HEK293T (cell line): Measurements from ENCODE around the gene CNTN5.

ENCODE experiments used
- ARNT ChIP-seq: fragments of 450-650 bp; IDR thresholded peaks from 2 replicates; pipeline ENCODE4 v1.6.1; 2017; ENCODE audit warnings: mild to moderate bottlenecking
- BHLHE40 ChIP-seq: fragments of 450-650 bp; IDR thresholded peaks from 2 replicates; pipeline ENCODE4 v1.6.1; 2016; ENCODE audit warnings: mild to moderate bottlenecking, moderate library complexity, borderline replicate concordance
- ELF4 ChIP-seq: fragments of 450-650 bp; IDR thresholded peaks from 2 replicates; pipeline ENCODE4 v1.6.1; 2017; ENCODE audit warnings: antibody characterized with exemption
- FOXA1 ChIP-seq: fragments of 450-650 bp; IDR thresholded peaks from 2 replicates; pipeline ENCODE4 v1.6.1; 2016; ENCODE audit warnings: mild to moderate bottlenecking
- FOXK2 ChIP-seq: fragments of 450-650 bp; IDR thresholded peaks from 2 replicates; pipeline ENCODE4 v1.6.1; 2016; ENCODE audit warnings: mild to moderate bottlenecking
- FOXM1 ChIP-seq: fragments of 450-650 bp; IDR thresholded peaks from 2 replicates; pipeline ENCODE4 v1.6.1; 2017; ENCODE audit warnings: mild to moderate bottlenecking, borderline replicate concordance
- HDGF ChIP-seq: fragments of 450-650 bp; IDR thresholded peaks from 2 replicates; pipeline ENCODE4 v1.6.1; 2017; ENCODE audit warnings: antibody characterized with exemption, borderline replicate concordance
- L3MBTL2 ChIP-seq: fragments of 450-650 bp; conservative IDR thresholded peaks from 2 replicates; pipeline ENCODE4 v1.6.1; 2016; ENCODE audit warnings: mild to moderate bottlenecking
- LEF1 ChIP-seq: fragments of 450-650 bp; IDR thresholded peaks from 2 replicates; pipeline ENCODE4 v1.6.1; 2017; ENCODE audit warnings: mild to moderate bottlenecking, borderline replicate concordance
- SP1 ChIP-seq: fragments of 450-650 bp; IDR thresholded peaks from 2 replicates; pipeline ENCODE4 v1.6.1; 2017
- SUZ12 ChIP-seq: fragments of 450-650 bp; IDR thresholded peaks from 2 replicates; pipeline ENCODE4 v1.6.1; 2016; ENCODE audit warnings: mild to moderate bottlenecking
- TARDBP ChIP-seq: fragments of 450-650 bp; IDR thresholded peaks from 2 replicates; pipeline ENCODE4 v1.6.1; 2016
- ZNF384 ChIP-seq: fragments of 450-650 bp; IDR thresholded peaks from 2 replicates; pipeline ENCODE4 v1.6.1; 2016
- TF ChIP-seq, protein P1 (sequence below): fragments of 450-650 bp; IDR thresholded peaks from 2 replicates; pipeline ENCODE4 v1.6.1; 2016

GRCh38 chr11:100232006-100232405 lies 1211.3 kb downstream of the CNTN5 start:
- TF ChIP-seq ELF4 (no peak), L3MBTL2 (no peak), FOXK2 (no peak), HDGF (no peak), ZNF384 (no peak), TARDBP (no peak), SP1 (no peak), FOXA1 (no peak), LEF1 (no peak), FOXM1 (no peak), SUZ12 (no peak), BHLHE40 (no peak), ARNT (no peak)
- TF ChIP-seq, protein P1, sequence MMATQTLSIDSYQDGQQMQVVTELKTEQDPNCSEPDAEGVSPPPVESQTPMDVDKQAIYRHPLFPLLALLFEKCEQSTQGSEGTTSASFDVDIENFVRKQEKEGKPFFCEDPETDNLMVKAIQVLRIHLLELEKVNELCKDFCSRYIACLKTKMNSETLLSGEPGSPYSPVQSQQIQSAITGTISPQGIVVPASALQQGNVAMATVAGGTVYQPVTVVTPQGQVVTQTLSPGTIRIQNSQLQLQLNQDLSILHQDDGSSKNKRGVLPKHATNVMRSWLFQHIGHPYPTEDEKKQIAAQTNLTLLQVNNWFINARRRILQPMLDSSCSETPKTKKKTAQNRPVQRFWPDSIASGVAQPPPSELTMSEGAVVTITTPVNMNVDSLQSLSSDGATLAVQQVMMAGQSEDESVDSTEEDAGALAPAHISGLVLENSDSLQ: no peak
